NCI-H510A (cell line): ENCODE data around the gene RSAD1.
A peak's percentile ranks its signal among the peaks of the same experiment; 100 is the strongest.

ENCODE experiments used
- DNase-seq: peaks from one replicate; lab custom pipeline; 2025; lab: John Stamatoyannopoulos, UW

RSAD1 gene

DNA sequence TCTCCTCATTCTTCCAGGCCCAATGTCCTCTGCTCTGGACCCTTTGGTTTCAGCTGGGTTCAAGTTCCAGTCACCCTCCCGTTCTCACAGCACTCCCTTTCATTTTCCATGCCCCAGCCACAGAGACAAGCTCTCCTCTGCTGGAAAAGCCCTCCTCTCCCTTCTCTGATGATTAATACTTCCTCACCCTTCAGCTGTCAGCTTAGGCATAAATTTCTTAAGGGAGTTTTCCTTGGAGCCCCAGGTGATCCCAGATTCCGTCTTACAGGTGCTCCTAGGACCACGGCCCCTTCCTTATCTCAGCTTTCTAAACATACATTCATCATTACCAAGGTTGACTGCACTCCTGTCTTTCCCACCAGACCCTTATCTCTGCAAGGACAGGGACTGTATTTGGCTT is 20.4 kb upstream of the RSAD1 start:
- DNase-seq, result no peak

DNA sequence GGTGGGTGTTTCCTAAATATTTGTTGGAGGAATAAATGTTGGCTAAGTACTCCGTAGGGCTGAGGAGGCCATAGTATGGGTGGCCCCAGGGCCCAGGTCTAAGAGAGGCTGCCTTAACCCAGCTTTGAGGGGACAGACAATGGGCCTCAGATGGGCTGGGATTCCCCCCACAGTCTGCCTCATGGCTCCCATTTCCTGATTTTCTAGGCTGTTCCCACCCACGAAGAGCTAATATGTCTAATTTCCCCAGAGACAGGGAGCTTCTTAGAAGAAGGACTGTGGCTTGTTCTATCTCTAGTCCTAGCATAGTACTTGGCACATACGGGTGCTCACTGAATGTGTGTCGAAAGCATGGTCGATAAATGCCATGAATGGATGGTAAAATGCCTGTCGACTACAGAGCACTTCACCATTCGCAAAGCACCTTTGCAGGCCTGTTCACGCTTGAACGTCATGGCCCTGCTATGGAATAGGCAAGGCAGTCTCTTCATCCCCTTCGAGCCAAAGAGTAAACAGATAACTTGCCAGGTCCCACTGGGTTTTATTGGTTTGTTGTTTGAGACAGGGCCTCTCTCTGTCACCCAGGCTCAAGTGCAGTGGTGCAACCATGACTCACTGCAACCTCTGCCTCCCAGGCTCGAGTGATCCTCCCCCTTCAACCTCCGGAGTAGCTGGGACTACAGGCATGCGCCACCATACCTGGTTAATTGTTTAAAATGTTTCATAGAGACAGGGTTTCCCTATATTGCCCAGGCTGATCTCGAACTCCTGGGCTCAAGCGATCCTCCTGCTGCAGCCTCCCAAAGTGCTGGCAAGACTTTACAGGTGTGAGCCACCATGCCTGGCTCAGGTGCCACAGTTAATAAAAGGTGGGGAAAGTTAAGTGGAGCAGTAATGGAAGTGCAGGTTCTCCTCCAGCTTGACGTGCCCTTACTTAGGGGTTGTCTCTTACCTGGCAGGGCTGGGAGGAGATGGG is 19.7 kb upstream of the RSAD1 start:
- DNase-seq, result peak; percentile 92

GRCh38 chr17:50459756-50460155 is 18.9 kb upstream of the RSAD1 start:
- DNase-seq, result no peak

DNA sequence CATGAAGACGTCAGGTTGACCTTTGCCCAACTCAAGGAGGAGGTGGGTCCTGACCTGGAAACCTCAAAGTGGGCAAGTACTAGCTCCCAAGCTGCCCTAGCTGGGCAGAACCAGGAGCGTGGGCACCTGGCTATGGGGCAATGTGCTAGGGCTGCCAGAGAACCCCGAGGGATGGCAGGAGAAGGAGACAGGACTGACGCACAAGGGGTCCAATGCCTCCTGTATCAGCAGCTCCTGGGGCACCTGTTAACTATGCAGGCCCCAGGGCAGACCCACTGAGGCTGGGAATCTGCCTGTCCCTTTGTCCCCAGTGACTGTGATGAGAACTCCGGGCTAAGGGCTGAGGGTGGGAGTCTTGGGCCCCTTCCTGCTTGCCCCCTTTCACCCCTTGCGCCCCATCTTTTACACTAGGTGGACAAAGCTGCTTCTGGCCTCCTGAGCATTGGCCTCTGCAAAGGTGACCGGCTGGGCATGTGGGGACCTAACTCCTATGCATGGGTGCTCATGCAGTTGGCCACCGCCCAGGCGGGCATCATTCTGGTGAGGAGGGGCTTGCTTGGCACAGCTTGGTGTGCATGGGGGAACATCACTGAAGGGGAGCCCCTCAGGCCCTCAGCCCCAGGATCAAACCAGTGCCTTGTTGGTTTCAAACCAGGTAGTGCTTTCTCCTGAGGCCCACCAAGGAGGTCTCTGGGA is 17.7 kb upstream of the RSAD1 start:
- DNase-seq, result no peak

DNA sequence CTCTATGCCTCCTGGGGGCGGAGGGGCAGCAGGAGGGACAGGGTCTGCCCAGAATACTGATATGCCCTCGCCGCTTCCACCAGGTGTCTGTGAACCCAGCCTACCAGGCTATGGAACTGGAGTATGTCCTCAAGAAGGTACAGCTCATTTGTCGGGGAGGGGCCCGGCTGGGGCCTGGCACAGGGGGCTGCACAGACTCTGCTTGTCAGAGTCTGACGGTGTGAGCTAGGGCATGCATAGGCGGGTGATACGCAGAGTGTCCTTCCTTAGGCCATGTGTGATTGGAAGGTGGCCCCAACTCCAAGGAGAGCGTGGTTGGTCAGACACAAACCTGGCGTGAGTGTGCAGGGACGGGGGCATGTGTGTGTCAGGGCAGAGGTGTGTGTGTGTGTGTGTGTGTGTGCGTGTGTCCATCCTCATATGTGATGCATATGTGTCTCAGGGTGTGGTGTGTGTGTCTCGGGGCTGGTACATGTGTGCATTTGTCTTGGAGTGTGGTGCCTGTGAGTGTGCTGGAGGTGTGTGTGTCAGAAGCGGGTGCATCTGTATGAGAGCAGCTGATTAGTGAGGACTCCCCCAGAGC is 17.0 kb upstream of the RSAD1 start:
- no peak for DNase-seq

GRCh38 chr17:50462446-50462845 is 16.2 kb upstream of the RSAD1 start:
- DNase-seq, result peak; percentile 51

- DNase-seq, result no peak
Observed at GRCh38 chr17:50464121-50464520, 14.5 kb upstream of the RSAD1 start.

DNA sequence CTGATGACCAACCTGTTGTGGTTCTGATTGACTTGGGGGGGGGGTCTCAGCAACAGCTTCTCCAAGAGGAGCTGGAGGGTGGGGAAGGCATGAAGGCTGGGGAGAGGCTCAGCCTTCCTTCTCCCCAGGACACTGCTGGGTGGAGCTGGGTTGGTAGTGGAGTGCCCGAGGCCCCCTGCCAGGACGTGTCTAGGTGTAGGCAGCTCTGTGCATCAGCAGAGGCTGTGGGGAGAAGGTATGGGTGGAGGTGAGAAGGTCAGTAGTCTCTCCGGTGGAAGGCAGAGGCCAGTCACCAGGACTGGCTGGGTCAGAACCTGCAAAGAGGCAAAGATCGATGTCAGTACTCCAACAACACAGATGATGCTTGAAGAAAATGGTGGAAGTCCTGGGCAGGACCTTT is 13.9 kb upstream of the RSAD1 start:
- DNase-seq, result no peak

- DNase-seq, result peak; percentile 20
Observed at GRCh38 chr17:50465171-50465570, 13.5 kb upstream of the RSAD1 start.

DNA sequence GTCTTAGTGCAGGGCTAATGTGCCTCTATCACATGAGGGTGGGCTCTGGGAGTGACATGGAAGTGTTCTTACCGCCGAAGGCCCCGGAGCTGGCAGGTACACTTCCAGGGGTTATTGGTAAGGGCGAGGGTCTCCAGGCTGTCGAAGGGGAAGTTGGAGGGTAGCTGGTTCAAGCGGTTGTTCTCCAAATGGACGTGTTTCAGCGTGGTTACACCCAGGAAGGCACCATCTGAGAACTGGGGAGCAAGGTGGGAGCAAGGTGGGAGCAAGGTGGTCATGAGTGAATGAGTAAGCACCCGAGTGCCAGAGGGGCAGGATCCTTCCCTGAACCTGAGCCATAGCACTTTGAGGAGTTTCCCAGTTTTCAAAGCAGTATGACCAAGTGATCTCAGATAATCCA is 13.0 kb upstream of the RSAD1 start:
- DNase-seq, result no peak

DNA sequence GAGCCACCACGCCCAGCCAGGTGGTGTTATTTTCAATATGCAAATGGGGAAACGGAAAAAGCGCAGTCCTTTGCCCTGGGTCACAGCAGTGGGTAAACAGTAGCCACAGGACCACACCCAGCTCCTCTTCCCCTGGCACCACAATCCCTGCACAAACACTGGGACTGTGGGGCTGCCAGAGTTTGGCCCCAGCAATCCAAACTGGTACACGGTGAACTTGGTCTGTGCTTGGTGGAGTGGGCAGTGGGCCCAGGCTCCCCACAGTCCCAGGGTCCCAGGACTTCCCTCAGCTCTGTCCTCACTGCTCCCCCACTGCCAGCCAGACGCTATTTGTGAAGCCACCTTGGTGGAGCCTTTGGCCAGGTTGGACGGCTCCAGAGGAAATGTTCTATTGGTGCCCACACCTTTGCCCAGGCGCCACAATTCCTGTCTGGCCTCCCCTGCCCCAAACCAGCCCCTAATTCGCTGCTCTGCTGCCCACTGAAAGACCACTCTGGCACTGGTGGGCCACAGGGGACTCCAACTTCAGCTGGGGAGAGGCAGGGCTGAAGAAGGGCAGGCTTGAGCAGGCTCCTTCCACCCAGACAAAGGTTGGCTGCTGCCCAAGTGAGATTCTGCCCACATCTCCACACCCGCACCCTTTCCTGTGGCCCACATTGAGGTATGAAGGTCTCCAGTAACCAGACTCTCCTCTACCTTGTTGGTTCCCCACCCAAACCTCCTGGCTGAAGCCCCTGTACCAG is 12.1 kb upstream of the RSAD1 start:
- peak; percentile 18 for DNase-seq

DNA sequence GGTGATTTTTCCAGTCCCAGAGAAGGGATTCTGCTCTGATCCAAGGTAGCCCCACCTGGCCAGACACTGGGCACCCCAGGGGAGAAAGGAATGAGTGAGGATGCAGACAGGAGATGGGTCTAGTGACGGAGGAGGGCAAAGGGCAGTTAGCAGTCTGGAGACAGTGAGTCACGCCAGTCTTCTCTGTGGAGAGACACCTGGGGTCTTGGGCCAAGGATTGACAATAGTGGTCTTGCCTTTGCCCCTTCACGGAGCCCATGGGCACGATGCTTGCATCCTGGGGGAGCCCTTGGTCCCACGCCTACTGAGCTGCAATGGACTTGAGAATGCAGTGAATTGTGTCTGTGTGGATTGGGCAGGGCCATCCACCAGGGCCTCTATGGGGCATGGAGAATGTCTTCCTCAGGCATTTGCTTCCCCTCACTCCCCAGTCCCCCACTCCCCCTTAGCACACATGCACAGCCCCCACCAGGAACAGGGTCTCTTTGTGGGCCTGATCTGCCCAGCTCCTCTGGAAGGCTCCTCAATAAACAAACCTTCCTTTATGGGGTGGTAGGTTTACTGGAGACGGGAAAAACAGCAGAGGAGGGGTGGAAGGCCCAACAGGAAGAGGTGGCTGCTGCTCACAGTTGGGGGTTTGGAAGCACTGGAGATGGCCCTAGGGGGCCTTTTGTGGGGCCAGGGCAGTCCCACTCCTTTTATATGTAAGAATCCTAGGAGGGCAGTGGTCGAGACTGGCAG is 11.4 kb upstream of the RSAD1 start:
- DNase-seq, result no peak

DNA sequence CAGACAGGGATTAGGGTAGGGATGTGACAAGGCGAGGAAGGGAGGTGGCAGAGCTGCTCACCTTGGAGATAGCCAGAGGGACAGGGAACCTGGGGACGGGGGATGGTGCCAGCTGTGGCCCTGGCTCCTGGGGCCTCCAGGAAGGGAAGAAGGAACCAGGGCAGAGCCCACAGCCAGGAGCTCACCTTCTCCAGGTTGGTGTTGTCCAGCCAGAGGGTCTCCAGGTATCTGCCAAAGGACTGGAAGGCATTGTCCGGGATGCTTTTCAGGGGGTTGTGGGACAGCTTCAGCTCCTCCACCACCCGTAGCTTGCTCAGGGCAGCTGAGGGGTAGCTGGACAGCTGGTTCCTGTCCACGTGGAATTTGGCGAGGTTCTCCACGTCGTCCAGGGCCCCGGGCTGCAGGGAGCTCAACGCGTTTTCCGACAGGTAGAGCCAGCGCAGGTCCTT is 10.8 kb upstream of the RSAD1 start:
- no peak for DNase-seq

DNA sequence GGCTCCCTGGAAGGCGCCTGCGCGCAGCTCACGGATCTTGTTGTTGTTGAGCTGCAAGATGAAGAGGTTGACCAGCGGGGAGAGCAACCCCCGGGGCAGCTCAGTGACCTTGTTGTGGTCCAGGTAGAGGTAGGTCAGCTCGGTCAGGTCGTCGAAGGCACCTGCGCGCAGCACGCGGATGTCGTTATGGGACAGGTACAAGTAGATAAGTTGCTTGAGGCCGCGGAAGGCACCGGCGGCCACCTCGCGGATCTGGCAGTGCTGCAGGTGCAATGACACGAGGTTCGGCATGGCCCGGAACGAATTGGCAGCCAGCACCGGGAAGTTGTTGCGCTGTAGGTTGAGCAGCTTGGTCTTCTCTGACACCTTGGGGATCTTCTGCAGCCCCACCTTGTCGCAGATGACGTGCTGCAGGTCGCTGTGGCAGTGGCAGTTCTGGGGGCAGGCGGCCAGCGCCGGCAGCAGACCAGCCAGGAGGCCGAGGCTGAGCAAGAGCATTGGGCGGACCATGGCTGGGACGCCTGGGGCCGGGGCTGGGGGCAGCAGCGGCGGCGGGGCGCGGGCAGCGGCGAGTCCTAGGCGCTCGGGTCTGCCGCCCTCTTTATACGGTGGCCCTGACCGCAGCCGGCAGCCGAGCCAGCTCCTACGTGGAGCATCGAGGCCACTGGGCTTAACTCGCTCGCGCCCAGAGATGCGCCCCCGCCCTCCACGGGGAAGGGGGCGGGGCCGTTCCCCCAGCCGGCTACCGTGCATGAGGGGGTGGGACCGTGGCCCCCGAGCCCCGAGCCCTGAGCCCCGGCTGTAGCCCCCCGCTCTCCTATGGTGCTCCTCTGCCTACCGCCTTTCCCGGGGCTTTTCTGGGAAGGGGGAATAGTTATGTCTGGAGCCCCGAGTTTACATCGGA is 10.1 kb upstream of the RSAD1 start, which contains the start of gene CHAD:
CHAD (minus strand) TSS at position 577 of the 904 bp plus-strand sequence; CDS start at position 510, 67 bp downstream.
- DNase-seq, result no peak

GRCh38 chr17:50469208-50469605 is 9.5 kb upstream of the RSAD1 start:
- DNase-seq, result no peak

- no peak for DNase-seq
Observed at GRCh38 chr17:50469671-50470305, 8.9 kb upstream of the RSAD1 start.

DNA sequence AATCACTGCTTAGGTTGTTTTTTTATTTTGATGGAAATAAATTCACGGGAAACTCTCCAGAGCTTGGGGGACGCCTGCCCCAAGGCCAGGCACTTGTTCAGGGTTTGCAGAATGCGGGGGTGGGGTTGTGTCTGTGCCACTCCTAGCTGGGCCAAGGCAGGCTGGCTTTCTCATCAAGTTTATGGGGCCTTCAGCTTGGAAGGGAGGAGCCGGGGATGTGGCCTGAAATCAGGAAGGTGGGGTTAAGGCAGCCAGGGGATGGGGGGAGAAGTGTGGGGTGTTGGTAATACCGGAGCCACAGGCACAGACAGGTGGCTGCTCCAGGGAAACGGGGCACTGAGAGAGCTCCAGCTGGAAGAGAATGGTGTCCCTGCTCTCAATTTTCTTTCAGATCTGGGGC is 8.2 kb upstream of the RSAD1 start:
- peak; percentile 53 for DNase-seq

DNA sequence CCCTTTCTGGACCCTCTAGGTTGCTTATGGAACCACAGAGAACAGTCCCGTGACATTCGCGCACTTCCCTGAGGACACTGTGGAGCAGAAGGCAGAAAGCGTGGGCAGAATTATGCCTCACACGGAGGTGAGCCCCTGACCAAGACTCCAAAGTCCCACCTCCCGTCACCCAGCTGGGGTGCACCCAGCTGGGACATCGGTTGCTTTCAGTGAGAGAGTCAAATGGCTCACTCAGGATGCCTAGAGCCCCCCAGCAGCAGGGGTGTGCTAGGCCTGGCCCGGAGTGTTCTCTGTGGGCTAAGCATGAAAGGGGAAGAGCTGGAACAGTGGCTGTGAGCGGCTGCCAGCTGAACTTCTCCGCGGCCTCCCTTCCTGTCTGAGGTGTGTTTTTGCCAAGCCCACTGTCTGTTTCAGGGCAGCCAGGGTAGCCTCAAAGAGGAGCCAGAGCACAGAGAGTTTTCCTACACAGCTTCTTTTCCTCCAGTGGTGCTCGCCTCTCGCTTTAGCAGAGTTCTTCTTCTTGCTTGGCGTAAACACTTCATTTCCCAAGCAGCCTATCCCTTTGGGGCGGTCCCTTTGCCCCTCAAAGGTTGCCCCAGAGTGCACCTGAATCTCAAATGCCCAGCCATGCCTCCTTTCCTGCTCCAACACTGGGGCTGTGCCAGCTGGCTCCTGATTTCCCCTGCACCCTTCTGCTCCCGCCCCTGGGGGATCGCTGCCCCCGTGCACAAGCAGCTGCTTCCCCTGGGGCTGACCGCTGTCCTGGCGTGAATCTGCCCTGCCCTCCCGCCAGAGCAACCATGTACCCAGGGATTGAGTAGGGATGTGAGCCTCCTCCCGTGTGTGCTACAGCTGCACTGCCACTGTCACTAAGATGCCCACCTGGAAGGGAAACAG is 7.4 kb upstream of the RSAD1 start:
- DNase-seq, result no peak

DNA sequence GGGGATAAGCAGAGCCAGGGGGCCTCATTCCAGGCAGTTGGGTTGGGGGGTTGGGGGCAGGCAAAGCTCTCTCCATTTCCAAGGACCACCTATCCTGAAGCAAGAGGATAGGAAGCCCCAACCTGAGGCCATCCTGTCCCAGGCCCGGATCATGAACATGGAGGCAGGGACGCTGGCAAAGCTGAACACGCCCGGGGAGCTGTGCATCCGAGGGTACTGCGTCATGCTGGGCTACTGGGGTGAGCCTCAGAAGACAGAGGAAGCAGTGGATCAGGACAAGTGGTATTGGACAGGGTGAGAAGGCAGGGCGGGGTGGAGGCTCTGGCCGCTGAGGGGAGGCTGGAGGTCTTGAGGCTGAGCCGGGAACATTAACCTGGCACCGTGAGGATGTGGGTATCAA is 6.4 kb upstream of the RSAD1 start:
- DNase-seq, result no peak
